Activated effector memory CD4-positive, alpha-beta T cell treated with Interleukin-2 at 50 U/mL for 16 hours (primary cell): ENCODE measurements around the gene FAM222B.
"Not testable (repeated sequence)": the region's sequence is repeated elsewhere in the genome, so short reads cannot be mapped to it uniquely, and the experiment has no call there.

Experiments used
- DNase-seq: peaks from one replicate; pipeline ENCODE4 v3.0.0-alpha.2; 2020

Gene FAM222B

DNA sequence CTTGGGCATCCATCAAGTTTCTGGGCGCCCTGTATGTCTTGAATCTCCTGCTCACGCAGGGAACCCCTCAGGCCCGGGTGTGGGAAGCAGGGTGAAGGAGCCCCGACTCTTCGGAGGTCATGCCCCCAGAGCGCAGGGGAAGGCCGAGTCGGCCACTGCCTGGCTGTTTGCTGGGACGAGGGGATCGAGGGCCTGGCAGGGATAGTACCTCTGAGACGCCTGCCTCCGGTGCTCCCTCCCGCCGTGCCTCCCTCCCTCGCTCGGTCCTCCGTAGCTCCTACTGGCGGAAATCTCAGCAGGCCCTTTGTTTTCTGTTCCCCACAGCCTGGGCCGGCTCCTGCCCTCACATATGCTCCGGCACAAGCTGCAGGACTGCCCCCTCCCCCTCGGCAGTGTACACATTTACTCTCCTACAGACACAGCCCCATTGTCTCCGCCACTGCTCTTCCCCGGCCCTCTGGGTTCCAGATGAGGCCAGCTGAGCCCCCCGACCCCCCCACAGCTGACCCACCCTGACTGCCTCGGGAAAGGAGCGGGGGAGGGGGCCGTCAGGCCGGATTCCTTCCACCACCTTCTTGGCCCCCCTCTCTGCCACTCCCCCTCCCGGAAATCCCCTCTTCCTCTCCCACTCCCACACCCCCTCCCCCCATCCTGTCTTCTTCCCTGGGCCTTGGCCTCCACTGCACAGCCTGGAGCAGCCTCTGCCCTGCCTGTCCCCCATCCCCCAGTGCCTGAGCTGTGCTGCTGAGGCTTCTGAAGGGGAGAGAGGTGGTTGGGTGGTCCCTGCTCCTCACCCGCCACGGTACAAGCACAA, 97.4 kb downstream of the FAM222B start:
- DNase-seq = no peak

DNA sequence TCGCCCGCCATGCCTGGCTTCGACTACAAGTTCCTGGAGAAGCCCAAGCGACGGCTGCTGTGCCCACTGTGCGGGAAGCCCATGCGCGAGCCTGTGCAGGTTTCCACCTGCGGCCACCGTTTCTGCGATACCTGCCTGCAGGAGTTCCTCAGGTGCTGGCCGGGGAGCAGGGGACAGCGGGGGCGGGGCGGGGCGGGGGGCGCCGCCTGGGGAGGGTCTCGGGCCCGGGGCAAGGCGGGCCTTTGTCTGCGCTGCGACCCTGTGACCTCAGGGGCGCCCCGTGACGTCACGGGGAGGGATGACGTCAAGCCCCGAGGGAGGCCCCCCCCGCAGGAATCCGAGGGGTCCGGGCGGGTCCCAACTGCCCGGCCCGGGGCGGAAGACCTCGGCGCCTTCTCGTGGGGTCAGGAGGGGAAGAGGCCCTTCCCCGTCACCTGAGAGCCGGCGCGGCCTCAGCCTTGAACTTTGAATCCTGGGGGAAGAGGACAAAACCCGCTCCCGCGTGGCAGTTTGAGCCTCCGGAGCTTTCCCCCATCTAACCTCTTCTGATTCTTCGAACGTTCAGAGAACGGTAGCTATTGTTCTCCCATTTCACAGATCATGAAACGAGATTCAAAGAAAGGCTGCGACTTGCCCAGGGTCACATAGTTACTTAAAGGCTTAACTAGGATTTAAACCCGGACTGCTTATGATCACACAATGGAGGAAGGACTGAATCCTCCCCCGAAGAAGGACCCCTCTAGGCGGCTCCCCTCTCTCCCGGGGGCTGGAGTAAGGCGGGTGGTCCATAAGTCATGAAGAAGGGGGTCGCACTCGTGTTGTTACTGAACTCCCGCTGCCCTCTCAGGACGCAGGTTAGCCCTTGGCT, 98.3 kb downstream of the FAM222B start:
- DNase-seq = peak; percentile 51

DNA sequence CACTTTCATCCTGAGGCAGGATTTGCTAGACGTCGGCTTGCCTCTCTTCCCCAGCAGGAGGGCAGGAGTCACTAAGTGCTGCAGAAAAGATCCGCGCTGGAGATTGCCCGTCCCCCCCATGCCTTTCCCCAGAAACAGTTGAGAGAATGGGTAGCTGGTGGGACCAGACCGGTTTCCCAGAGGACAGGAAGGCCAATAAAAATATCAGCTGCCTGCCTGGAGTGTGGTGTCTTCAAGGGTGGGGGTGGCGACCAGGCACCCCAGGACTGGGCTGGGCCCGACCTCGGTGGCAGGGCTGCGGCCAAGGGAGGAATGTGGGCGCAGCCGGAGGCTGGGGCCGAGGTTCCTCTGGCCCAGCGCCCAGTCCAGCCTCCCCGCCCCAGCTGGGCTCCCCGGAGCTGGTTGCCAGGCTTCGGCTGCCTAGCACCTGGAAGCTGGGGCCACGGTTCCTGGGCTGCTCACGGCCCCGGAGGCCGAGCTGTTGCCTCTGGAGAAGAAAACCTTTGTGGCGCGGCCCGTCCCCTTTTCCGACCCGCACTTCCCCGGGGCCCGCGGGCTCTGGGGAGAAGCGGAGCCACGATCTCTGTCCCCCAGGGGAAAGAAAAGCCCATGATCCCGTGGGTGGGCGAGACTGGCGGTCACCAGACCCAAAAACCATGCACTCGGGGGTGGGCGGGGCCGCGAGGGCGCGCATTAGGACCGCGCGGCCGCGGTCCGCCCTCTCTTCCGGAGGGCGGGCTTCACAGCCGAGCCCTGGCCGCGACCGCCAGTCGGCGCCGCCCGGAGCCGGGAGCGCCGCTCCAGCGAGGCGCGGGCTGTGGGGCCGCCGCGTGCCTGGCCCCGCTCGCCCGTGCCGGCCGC, 99.1 kb downstream of the FAM222B start, which contains the start of gene TRAF4:
Gene TRAF4 (plus strand): TSS at position 769 of the 861 bp plus-strand sequence. CDS start 102 bp downstream, outside the sequence.
- DNase-seq = peak; percentile 68

DNA sequence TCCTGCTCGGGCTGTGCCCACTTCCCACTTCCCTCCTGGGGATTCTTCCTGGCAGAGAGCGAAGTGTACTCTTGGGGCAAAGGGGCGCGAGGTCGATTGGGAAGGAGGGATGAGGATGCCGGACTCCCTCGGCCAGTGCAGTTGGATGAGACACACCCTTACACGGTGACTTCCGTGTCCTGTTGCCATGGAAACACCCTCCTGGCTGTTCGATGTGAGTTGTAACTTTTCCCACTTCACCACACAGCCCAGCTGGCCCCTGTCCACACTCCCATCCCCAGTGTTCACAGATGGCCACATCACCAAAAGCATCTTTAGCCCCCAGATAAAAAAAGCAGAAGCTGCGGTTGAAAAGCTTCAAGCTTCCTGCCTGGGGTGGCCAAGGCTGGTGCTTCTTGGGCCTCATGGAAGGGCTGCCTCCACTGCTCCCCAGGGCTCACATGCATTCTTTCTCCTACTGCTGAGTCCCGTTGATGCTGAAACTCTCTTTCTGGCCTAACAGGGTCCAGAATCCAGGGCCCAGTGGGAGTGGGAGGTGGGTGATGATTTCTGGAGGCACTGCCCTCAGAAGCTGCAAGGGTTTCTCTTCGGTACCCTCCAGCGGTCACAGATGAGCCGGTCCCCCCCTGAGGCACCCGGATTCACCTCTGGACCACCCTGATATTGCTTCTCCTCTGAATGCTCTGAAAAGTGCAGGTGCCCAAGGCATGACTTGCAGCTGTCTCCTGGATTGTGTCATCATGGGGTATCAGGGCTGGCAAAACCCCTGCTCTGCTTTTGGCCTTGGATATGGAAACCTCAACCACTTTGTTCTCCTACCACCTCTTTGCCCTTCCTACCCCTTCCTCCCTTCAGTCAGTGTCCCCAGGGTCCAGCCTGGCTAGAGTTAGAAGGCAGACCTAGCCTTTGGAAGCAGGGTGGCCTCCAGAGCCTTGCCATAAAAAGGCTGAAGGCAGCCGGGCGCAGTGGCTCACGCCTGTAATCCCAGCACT, 100.9 kb downstream of the FAM222B start:
- DNase-seq = no peak

DNA sequence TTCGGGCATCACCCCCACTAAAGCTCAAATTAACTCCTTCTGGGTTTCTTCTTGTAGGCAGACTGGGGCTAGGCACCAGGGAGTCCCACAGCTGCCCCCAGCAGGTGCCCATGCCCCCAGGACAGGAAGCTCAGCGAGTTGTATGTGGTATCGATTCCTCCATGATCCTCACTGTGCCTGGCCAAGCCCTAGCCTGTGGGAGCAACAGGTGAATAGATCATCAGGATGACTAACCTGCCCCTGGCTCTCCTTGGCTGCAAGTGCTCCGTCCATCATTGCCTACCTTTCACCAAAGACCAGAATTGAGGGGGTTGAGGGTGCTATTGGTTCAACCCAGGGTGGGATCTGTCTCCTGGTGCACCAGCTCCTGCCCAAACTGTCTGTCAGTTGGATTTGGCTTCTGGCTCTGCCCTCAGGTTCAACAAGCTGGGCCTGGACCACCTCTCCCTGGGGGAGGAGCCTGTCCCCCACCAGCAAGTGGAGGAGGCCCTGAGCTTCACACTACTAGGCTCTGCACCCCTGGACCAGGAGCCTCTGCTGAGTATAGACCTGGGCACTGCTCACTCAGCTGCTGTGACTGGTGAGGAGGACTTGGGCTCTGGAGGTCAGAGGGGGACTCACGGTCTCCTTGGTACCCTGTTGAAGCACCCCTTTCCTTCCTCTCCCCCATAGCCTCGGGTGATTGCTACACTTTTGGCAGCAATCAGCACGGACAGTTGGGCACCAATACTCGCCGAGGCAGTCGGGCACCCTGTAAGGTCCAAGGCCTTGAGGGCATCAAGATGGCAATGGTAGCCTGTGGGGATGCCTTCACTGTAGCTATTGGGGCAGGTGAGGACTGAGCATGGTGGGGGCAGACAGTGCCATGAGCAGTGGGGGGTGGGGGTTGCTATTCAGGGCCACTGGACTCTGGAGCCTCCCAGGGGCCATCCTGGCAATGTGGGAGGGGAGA, 101.9 kb downstream of the FAM222B start:
- DNase-seq = no peak

DNA sequence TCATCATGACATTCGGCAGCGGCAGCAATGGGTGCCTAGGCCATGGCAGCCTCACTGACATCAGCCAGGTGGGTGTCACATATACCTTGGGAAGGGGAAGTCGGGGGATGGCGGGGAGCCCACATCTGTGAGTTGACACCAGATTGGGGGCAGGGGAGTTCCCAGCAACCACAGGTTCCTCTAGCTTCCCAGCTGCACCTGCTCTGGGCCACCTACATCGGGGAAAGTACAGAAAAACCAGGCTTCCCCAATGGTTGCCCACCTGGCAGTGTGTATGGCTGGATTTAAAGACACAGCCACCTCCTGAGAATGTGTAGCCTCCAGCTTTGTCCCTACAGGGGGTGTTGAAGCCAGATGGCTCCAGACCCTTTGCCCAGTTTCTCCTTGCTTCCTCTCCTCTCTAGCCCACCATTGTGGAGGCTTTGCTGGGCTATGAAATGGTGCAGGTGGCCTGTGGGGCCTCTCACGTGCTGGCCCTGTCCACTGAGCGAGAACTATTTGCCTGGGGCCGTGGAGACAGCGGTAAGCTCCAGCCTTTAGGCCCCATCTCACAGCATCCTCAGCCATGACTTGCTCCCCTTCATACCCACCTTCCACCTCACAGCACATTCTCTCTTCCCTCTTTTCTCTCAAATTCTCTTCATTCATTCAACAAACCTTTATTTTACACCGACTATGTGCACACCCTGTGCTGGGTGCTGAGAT, 103.8 kb downstream of the FAM222B start:
- no peak for DNase-seq

DNA sequence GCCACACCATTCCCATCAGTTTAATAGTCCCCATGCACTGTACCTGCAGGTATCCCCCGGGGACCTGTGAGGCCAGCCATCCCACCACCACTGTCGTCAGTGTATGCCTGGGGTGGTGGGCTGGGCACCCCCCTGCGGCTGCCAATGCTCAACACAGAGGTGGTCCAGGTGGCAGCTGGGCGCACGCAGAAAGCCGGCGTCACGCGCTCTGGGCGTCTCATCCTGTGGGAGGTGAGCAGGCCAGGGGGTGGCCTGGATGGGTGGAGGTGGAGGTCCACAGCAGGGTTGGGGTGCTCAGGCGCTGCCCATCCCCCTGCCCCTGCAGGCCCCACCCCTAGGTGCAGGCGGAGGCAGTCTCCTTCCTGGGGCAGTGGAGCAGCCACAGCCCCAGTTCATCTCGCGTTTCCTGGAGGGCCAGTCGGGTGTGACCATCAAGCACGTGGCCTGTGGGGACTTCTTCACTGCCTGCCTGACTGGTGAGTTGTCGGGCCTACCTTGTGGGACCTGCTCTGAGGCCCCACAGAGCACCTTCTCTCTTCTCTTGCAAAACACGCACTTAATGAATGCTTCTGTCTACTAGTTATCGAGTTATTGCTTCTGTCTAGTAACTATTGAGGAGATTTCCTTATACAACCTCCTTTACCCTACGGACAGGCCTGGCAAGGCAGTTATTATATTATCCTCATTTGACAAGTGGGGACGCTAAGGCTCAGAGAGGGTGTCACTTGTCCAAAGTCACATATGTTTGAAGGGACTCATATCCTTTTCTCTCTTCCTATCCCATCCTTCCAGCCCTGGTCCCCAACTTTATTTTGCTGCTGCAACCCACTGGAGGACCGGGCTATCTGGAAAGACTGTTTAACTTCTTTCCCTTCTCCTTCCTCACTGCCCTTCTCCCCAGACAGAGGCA, 104.6 kb downstream of the FAM222B start:
- DNase-seq = no peak

DNA sequence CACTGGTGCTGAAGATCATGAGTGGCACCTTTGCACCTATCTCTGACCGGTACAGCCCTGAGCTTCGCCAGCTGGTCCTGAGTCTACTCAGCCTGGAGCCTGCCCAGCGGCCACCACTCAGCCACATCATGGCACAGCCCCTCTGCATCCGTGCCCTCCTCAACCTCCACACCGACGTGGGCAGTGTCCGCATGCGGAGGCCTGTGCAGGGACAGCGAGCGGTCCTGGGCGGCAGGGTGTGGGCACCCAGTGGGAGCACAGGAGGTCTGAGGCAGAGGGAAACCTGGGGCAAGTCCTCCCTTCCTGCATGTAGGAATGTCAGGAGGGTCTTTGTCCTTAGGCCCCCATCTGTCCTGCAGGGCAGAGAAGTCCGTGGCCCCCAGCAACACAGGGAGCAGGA, 105.3 kb downstream of the FAM222B start:
- no peak for DNase-seq

DNA sequence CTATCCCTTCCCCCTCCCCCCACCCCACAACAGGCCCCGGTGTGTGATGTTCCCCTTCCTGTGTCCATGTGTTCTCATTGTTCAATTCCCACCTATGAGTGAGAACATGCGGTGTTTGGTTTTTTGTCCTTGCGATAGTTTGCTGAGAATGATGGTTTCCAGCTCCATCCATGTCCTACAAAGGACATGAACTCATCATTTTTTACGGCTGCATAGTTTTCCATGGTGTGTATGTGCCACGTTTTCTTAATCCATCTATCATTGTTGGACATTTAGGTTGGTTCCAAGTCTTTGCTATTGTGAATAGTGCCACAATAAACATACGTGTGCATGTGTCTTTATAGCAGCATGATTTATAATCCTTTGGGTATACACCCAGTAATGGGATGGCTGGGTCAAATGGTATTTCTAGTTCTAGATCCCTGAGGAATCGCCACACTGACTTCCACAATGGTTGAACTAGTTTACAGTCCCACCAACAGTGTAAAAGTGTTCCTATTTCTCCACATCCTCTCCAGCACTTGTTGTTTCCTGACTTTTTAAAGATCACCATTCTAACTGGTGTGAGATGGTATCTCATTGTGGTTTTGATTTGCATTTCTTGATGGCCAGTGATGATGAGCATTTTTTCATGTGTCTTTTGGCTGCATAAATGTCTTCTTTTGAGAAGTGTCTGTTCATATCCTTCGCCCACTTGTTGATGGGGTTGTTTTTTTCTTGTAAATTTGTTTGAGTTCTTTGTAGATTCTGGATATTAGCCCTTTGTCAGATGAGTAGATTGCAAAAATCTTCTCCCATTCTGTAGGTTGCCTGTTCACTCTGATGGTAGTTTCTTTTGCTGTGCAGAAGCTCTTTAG, 106.4 kb downstream of the FAM222B start:
- not testable (repeated sequence) for DNase-seq

DNA sequence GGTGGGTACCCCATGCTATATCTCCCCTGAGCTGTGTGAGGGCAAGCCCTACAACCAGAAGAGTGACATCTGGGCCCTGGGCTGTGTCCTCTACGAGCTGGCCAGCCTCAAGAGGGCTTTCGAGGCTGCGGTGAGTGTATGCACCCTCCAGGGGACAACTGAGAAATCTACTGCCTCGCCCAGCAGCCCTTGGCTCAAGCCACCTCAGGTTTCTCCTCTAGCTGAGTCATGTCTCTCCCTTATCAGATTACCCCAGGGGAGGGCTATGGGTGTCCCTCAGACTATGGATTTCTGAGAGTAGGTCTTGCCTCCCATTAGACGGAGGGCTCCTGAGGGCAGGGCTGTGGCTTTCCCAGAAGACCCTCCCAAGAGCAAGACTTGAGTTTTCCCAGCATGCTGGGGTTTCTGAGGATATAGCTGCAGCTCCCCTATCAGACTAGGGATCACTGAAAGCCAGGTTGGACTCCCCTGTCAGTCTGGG, 107.3 kb downstream of the FAM222B start:
- no peak for DNase-seq

DNA sequence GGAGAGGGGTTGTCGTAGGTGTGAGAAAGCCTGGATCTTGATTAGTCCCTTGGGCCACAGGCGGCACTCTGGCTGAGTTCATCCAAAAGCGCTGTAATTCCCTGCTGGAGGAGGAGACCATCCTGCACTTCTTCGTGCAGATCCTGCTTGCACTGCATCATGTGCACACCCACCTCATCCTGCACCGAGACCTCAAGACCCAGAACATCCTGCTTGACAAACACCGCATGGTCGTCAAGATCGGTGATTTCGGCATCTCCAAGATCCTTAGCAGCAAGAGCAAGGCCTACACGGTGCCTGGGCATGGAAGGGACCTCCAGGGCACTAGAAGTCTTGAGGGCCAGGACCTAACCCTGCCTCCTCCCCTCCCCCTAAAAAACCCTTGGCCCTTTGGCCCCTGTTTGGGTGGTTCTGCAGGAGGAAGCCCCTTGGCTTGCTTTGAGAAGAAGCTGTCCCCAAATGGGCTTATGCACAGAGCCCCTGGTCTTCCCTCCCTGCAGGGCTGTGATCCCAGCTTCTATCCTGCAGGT, 107.8 kb downstream of the FAM222B start:
- DNase-seq = no peak

DNA sequence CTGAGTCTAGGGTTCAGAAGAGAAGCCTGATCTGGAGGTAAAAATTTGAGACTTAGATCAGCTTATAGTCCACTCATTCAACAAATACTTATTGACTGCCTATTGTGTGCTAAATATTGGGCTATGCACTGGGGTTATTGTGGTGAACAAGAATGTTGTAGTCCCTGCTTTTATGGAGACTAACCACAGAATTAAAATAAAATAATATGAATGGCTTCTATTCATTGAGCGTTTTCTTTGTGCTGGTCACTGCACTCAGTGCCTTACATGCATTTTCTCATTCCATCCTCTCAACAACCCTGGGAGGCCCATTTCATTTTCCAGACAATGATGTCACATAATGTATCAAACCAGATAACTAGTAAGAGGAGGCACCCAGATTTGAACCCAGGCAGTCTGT, 109.2 kb downstream of the FAM222B start:
- DNase-seq = no peak

DNA sequence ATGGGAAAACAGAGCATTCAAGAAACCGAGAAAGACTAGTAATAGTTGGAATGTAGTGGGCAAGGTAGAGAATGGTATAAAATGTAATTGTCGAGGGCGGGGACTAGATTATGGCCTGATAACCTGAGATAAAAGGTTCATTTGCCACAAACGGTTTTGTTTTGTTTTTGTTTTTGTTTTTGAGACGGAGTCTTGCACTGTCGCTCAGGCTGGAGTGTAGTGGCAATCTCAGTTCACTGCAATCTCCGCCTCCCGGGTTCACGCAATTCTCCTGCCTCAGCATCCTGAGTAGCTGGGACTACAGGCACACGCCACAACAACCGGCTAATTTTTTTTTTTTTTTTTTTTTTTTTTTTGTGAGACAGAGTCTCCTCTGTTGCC, 112.7 kb downstream of the FAM222B start:
- no peak for DNase-seq

DNA sequence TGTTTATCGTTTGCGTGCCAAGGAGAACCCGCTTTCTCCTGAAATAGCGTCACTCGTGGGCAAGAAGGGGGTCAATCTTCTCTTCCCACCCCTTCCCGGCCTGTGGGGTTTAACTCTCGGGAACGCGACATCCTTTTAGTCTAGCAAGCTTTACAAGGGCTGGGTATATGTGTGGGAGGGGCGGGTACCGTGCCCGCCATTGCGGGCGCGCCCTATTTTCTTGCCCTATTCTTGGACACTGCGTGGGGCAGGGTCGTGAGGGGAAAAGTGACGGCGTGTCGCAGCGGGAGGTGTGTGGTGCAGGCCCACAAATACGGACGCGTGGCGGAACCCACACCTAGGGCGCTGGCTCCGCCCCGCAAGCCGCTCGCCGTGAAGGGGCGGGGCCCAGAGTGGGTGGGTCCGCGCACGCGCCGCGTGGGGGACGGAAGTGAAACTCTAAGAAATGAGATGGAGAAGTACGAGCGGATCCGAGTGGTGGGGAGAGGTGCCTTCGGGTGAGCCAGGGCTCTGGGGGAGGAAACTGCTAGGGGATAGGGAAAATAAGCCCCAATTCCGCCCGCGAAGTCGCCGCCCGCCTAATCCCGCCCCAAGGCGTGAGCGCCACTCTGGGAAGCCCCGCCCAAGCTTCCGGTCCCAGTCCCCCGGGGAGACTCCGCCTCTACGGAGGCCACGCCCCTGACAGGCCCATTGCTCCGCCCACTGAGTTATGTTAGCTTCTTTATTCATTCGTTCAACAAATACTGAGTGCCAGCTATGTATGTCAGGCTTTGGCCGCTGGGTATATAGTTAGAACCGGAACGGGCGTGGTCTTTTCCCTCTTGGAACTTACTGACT, 114.0 kb downstream of the FAM222B start, which contains the start of gene NEK8:
Gene NEK8 (plus strand): TSS at position 425 of the 837 bp plus-strand sequence. CDS start 26 bp downstream, at position 451.
- peak; percentile 95 for DNase-seq

DNA sequence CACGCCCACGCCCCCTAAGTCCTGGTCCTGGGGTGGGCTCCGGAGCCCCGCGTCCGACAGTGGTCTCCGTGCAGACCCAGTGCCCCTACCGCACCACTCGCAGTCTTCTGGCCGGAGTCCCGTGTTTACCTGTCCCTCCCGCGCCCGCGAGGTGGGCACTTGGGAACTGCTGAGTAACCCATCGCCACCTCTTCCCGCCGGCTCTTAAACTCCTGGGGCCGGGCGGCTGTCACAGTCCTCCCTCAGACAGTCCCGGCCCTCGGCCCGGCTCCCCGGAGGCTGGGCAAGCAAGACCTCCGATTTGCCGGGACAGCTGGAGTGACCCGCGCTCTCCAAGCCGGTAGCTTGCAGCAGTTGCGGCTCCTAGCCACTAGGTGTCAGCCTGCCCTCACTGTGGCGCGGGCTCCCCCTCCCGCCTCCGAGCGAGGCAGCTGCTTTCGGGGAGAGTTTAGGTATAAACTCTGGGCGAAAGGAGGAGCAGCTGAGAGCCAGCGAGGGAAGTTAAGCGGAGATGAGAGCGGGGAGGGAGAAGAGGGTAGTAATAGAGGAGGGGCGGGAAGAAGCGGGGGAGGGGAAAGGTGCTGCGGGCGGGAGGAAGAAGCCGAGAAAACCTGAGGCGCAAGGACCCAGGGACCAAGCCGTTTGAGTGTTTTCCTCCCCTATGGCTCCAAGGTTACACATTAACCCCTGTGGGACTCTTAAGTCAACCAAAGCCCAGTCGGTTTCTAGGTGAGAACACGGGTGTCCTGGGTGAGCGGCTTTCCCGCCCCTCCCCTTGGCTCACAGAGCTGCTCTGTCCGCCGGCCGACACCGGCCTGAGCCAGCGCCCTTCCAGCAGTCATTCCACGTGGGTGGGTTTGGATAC, 115.7 kb downstream of the FAM222B start:
- peak; percentile 88 for DNase-seq
